BJ (cell line): ENCODE measurements around the gene TSPAN5. TPM values are rescaled to one million over a fixed set of nuclear protein-coding genes. Genes with fewer than 3 reads are reported as not detected.
A peak's percentile ranks its signal among the peaks of the same experiment; 100 is the strongest.

Experiments
- CTCF ChIA-PET: fragments of 350-600 bp; formaldehyde crosslinking; extraction: SDS; loops from one replicate; lab custom pipeline; 2021; ENCODE audit warnings: antibody characterized with exemption, inconsistent platforms; lab: Yijun Ruan, JAX
- POLR2A ChIA-PET: fragments of 300-600 bp; sonication (Branson Sonifier 250); formaldehyde crosslinking; extraction: SDS; loops from one replicate; lab custom pipeline; 2021; ENCODE audit warnings: antibody characterized with exemption; lab: Charles Lee
- DNase-seq: peaks from one replicate; pipeline ENCODE4 v3.0.0-alpha.2; 2011; ENCODE audit warnings: low read depth
- H3K27me3 ChIP-seq: 2 replicates; pipeline ENCODE4 v1.6.0; 2011; ENCODE audit warnings: low read length; ENCODE audit not compliant: control insufficient read depth, insufficient read depth
- H3K36me3 ChIP-seq: 2 replicates; pipeline ENCODE4 v1.5.1; 2011; ENCODE audit warnings: low read length; ENCODE audit not compliant: control insufficient read depth, insufficient read depth
- H3K4me3 ChIP-seq: 2 replicates; pipeline ENCODE4 v1.5.1; 2011; ENCODE audit warnings: low read depth, mild to moderate bottlenecking, control low read depth, low read length
- polyA plus RNA-seq: library from polyadenylated mRNA; depleted of rRNA; stranded (reverse); fragments of >200 nt; gene quantifications from 2 replicates; pipeline ENCODE4 v1.2.3, GENCODE V29; 2011
- TF ChIP-seq, protein P1 (sequence below): IDR thresholded peaks from 2 replicates; pipeline ENCODE4 v1.5.1; 2011; ENCODE audit warnings: low read depth, mild to moderate bottlenecking, control low read depth, inconsistent platforms, low read length, moderate library complexity; ENCODE audit not compliant: insufficient read depth

Gene TSPAN5
- polyA plus RNA-seq, 1 experiment = 74.5 TPM

DNA sequence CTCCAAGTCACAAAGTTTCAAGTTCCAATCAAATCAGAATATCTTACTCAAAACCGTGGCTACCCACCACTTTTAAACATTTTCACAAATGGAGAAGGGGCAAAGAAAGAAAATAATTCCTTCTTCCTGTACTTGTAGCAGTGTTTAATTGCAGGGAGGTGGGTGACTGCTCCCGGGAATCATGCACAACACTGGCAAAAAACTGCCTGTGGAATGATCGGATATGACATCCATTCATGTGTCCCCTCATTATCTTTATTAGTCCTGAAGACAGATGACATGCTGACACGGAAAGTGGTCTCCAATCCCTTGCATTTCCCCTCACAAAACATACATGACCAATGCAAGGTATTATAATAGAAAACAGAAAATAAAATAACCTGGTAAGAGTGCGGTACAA, 2.0 kb downstream of the TSPAN5 start:
- TF ChIP-seq, protein P1, sequence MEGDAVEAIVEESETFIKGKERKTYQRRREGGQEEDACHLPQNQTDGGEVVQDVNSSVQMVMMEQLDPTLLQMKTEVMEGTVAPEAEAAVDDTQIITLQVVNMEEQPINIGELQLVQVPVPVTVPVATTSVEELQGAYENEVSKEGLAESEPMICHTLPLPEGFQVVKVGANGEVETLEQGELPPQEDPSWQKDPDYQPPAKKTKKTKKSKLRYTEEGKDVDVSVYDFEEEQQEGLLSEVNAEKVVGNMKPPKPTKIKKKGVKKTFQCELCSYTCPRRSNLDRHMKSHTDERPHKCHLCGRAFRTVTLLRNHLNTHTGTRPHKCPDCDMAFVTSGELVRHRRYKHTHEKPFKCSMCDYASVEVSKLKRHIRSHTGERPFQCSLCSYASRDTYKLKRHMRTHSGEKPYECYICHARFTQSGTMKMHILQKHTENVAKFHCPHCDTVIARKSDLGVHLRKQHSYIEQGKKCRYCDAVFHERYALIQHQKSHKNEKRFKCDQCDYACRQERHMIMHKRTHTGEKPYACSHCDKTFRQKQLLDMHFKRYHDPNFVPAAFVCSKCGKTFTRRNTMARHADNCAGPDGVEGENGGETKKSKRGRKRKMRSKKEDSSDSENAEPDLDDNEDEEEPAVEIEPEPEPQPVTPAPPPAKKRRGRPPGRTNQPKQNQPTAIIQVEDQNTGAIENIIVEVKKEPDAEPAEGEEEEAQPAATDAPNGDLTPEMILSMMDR = no peak
- CTCF ChIA-PET = interaction anchor here (1.1 to 1.6 kb wide), 2 partner anchors 189 to 395 kb away, joined by 3 to 7 read pairs; partner anchors contain the start of gene RAP1GDS1
- Histone ChIP-seq H3K4me3 (peak overlapping the region; percentile 75), H3K27me3 (no peaks in the 10 kb centered on the region), H3K36me3 (no peaks in the 10 kb centered on the region)
- POLR2A ChIA-PET = no interaction called here
- DNase-seq = no peak

DNA sequence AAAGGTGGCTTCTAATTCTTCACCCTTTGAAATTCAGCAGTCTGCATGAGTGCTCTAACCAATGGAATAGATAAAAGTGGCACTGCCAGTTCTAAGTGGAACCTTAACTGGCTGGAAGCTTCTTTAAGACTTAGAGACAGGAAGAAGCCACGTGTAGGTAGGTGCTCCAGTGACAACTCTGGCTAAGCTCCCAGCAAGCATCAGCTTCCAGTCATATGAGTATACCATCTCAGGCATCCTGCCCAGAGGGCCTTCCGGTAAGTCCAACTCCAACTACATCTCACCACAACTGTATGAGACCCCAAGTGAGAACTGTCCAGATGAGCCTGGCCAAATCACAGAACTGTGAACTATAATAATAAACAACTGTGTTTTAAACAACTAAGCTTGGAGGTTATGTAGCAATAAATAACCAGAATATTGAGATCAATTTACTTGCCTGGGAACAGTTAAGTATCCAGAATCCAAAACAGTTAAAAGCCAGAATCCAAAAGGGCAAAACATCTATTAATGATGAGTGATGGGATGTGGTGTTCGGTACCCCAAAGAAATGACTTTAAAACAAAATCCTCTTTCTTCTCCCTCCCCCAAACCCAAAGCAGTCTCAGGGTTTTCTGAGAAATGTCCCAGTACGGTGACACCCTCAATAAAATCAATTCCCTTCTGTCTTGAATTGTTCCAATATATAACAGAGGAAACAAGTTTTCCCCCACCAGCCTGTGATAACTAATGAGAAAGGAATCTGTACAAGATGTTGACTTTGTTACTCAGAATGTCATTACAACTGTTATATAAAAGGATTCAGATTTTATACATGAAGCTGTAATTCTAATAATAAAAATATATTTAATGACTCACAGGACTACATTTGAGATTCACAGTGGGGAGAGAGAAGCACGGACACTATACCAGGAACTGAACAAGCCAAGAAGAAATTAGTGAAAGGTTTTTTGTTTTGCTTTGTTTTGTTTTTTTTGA, 4.2 kb downstream of the TSPAN5 start:
- POLR2A ChIA-PET = no interaction called here
- Histone ChIP-seq H3K27me3 (no peaks in the 10 kb centered on the region), H3K36me3 (no peaks in the 10 kb centered on the region), H3K4me3 (peak overlapping the region; percentile 14; the same call in 1 of the 2 replicates)
- CTCF ChIA-PET = interaction anchor here (1.0 to 1.9 kb wide), 3 partner anchors 31 to 187 kb away, joined by 3 to 7 read pairs (median 4); no protein-coding TSS in a partner anchor
- peak; percentile 89 for DNase-seq
- TF ChIP-seq, protein P1 = no peak

DNA sequence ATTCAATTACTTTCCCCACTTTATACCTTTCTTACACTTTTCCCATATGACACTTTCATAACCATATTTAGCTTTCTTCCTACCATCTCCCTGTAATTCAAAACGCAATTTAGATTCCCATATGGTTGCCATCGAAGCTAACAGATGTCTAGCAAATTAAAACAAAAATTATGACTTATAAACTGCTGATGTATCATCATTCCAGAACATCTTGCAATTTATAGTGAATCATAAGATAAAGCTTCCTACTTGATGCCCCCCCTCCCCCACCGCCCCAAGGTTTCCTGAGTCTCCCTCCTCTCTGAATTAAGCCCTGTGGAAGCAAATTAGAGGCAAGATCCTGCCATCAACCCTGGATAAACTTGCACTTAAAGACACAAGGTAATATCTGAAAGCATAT, 5.4 kb downstream of the TSPAN5 start:
- Histone ChIP-seq H3K4me3 (no peak overlapping the region), H3K27me3 (no peaks in the 10 kb centered on the region), H3K36me3 (no peaks in the 10 kb centered on the region)
- POLR2A ChIA-PET = no interaction called here
- DNase-seq = no peak
- TF ChIP-seq, protein P1 = no peak
- CTCF ChIA-PET = interaction anchor here (1.9 kb wide), 1 partner anchor 147 kb away, joined by 4 read pairs; no protein-coding TSS in a partner anchor

DNA sequence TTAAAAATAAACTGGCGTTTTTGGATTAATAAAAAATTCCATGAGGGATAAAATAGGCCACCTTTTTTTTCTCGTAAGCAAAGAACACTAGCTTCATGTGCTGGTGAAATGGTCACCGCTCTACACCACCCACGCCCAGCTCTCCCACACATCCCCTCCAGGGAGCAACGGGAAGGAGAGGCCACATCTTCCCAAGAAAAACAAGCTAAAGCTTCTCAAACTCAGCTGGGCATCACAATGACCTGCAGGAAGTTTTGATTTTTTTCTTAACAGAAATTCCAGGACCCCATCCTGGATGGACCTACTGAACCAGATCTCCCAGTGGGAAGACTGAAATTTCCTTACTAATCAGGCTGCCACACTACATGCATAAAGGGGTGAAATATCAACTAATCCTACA, 9.8 kb downstream of the TSPAN5 start:
- H3K4me3 ChIP-seq = no peak overlapping the region
- CTCF ChIA-PET = interaction anchor here (1.4 to 3.8 kb wide), 2 partner anchors 13 to 20 kb away, joined by 3 to 10 read pairs; no protein-coding TSS in a partner anchor
- TF ChIP-seq, protein P1 = no peak
- H3K36me3 ChIP-seq = no peaks in the 10 kb centered on the region
- DNase-seq = no peak
- POLR2A ChIA-PET = no interaction called here
- no peaks in the 10 kb centered on the region for H3K27me3 ChIP-seq

DNA sequence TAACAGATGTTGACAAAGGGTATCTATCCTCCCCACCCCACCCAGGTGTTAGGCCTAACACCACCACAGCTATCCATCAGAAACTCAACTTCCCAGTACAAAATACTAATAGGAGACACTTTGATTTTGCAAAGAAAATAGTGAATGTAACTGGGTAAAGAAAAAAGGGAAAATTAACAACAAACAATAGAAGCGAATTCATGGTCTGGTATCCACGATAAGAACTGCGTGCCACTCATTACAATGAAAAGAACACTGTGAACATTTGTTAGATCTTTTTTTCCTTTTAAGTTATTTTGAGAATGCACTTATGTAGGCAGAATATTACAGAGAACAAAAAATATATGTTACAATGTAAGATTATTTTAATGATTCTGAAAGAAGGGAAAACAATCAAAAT, 12.0 kb downstream of the TSPAN5 start:
- ChIA-PET CTCF (no interaction called here), POLR2A (no interaction called here)
- H3K27me3 ChIP-seq = no peaks in the 10 kb centered on the region
- TF ChIP-seq, protein P1 = no peak
- no peaks in the 10 kb centered on the region for H3K36me3 ChIP-seq
- H3K4me3 ChIP-seq = no peak overlapping the region
- DNase-seq = no peak
